Lung microvascular endothelial cell (primary cell): Measurements from ENCODE around the gene GPR87. TPM values are rescaled to one million over a fixed set of nuclear protein-coding genes. Genes with fewer than 3 reads are reported as not detected.

ENCODE experiments used
- DNase-seq, 2 donors: peaks; one replicate each; pipeline versions ENCODE4 v3.0.0 to v3.0.0-alpha.2; 2010; ENCODE audit warnings: low read depth in 2 of 2
- total RNA-seq: library from RNA; depleted of rRNA; stranded (reverse); fragments of >200 nt; gene quantifications from 2 replicates; pipeline ENCODE4 v1.2.1, GENCODE V29; 2014

The GPR87 gene
- not detected in 2 replicates for total RNA-seq

GRCh38 chr3:151316267-151316991 is at the start of gene GPR87:
Gene GPR87, minus strand, starts transcription at chr3:151316820. Its CDS starts 16,720 bp downstream, at chr3:151300100.
- peak in 1 of 2 donors; percentile 40 for DNase-seq

GRCh38 chr3:151362751-151363174 is 46.1 kb upstream of the GPR87 start:
- no peak for DNase-seq

- no peak for DNase-seq
Observed at GRCh38 chr3:151357463-151357850, 40.8 kb upstream of the GPR87 start.

- no peak for DNase-seq
Observed at GRCh38 chr3:151356794-151357462, 40.3 kb upstream of the GPR87 start.

GRCh38 chr3:151351648-151352047 is 35.0 kb upstream of the GPR87 start:
- DNase-seq = no peak

GRCh38 chr3:151351219-151351618 is 34.6 kb upstream of the GPR87 start:
- DNase-seq = no peak

GRCh38 chr3:151350656-151351055 is 34.0 kb upstream of the GPR87 start:
- no peak for DNase-seq

- no peak for DNase-seq
Observed at GRCh38 chr3:151347432-151347831, 30.8 kb upstream of the GPR87 start.

GRCh38 chr3:151346292-151346691 is 29.7 kb upstream of the GPR87 start:
- no peak for DNase-seq

GRCh38 chr3:151345859-151346258 is 29.2 kb upstream of the GPR87 start:
- DNase-seq = peak in 1 of 2 donors; percentile 15

- DNase-seq = no peak
Observed at GRCh38 chr3:151331696-151332095, 15.1 kb upstream of the GPR87 start.

- no peak for DNase-seq
Observed at GRCh38 chr3:151330899-151331298, 14.3 kb upstream of the GPR87 start.

GRCh38 chr3:151330379-151330778 is 13.8 kb upstream of the GPR87 start:
- no peak for DNase-seq

GRCh38 chr3:151329363-151329762 is 12.7 kb upstream of the GPR87 start, which contains the start of gene P2RY13:
Gene P2RY13, minus strand, starts transcription at chr3:151329549. Its CDS starts 21 bp downstream, at chr3:151329528.
- DNase-seq = no peak

GRCh38 chr3:151328298-151328995 is 11.8 kb upstream of the GPR87 start:
- no peak for DNase-seq

GRCh38 chr3:151327571-151328198 is 11.1 kb upstream of the GPR87 start:
- peak; percentile 9 to 14 for DNase-seq

GRCh38 chr3:151322511-151322910 is 5.9 kb upstream of the GPR87 start:
- no peak for DNase-seq

GRCh38 chr3:151321526-151321925 is 4.9 kb upstream of the GPR87 start:
- DNase-seq = no peak

- DNase-seq = no peak
Observed at GRCh38 chr3:151320131-151320530, 3.5 kb upstream of the GPR87 start.

GRCh38 chr3:151319628-151320027 is 3.0 kb upstream of the GPR87 start:
- no peak for DNase-seq

GRCh38 chr3:151318991-151319390 is 2.4 kb upstream of the GPR87 start:
- DNase-seq = no peak

- no peak for DNase-seq
Observed at GRCh38 chr3:151318313-151318712, 1.7 kb upstream of the GPR87 start.
